Mesothelial cell of epicardium (in vitro differentiated cells): Measurements from ENCODE around the gene SAPCD2. TPM values are rescaled to one million over a fixed set of nuclear protein-coding genes. Genes with fewer than 3 reads are reported as not detected.

Experiments used
- DNase-seq, 2 experiments: peaks; one replicate each; pipeline ENCODE4 v3.0.0; 2021; ENCODE audit warnings: low spot score in 2 of 2; ENCODE audit not compliant: unreplicated experiment in 2 of 2
- H3K27ac Mint-ChIP-seq: 2 replicates; pipeline ENCODE4 v1.8.0; 2021; ENCODE audit warnings: mixed read lengths
- H3K27me3 Mint-ChIP-seq: 2 replicates; pipeline ENCODE4 v1.8.0; 2021; ENCODE audit warnings: low read depth, mixed read lengths
- H3K36me3 Mint-ChIP-seq: 2 replicates; pipeline ENCODE4 v1.8.0; 2021; ENCODE audit warnings: mixed read lengths
- H3K4me1 Mint-ChIP-seq: 2 replicates; pipeline ENCODE4 v1.8.0; 2021; ENCODE audit warnings: mixed read lengths
- H3K4me3 Mint-ChIP-seq: 2 replicates; pipeline ENCODE4 v1.8.0; 2021; ENCODE audit warnings: mild to moderate bottlenecking, moderate library complexity, mixed read lengths
- H3K9me3 Mint-ChIP-seq: 2 replicates; pipeline ENCODE4 v1.8.0; 2021; ENCODE audit warnings: mixed read lengths
- total RNA-seq: library from RNA; stranded (reverse); gene quantifications from 3 replicates; pipeline ENCODE4 v1.2.1, GENCODE V29; 2021
- TF ChIP-seq, protein P1 (sequence below): fragments of 200-600 bp; sonication (generic); IDR thresholded peaks from one replicate; pipeline ENCODE4 v1.5.0; 2021; ENCODE audit warnings: antibody characterized with exemption; ENCODE audit not compliant: unreplicated experiment

SAPCD2 gene
- total RNA-seq, 1 donor from 2014 or later, result 5.9 TPM

DNA sequence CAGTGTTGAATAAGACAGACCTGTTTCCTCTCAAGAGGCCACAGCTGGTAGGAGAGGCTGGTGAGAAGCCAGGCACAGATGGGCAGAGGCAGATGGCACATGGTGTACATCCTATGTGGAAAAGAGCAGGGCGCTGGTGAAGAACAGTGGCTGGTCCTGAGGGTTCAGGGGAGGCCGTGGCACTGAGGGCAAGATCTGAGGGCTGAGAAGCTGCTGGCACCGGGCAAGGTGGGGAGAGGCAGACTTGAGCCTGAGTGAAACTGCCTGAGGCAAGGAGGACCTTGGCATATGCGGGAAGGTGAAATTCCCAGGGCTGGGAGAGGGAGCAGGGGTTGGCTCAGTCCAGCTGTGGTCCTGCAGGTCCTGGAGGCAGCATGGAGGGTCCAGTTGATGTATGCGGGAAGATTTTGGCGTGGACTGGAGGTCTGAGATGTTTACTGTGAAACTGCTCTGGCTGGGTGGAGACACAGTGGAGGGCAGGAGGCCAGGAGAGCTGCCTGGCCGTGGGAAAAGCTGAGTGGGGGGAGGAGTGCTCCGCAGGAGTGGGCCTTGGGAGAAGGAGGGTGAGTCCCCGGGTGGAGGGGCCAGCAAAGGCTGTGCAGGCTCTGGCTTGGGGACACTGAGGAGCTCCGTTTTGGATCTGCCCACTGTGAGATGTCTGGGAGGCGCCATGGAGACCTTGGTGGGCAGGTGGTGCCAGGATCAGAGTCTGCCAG, 19.0 kb upstream of the SAPCD2 start:
- H3K36me3 Mint-ChIP-seq, result peaks cover 12% of the 10 kb centered on the region
- TF ChIP-seq, protein P1, sequence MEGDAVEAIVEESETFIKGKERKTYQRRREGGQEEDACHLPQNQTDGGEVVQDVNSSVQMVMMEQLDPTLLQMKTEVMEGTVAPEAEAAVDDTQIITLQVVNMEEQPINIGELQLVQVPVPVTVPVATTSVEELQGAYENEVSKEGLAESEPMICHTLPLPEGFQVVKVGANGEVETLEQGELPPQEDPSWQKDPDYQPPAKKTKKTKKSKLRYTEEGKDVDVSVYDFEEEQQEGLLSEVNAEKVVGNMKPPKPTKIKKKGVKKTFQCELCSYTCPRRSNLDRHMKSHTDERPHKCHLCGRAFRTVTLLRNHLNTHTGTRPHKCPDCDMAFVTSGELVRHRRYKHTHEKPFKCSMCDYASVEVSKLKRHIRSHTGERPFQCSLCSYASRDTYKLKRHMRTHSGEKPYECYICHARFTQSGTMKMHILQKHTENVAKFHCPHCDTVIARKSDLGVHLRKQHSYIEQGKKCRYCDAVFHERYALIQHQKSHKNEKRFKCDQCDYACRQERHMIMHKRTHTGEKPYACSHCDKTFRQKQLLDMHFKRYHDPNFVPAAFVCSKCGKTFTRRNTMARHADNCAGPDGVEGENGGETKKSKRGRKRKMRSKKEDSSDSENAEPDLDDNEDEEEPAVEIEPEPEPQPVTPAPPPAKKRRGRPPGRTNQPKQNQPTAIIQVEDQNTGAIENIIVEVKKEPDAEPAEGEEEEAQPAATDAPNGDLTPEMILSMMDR, result no peak
- peaks cover 15% of the 10 kb centered on the region for H3K4me1 Mint-ChIP-seq
- H3K4me3 Mint-ChIP-seq, result no peak overlapping the region
- no peak for DNase-seq
- no peaks in the 10 kb centered on the region for H3K9me3 Mint-ChIP-seq
- no peaks in the 10 kb centered on the region for H3K27me3 Mint-ChIP-seq
- H3K27ac Mint-ChIP-seq, result no peak overlapping the region

DNA sequence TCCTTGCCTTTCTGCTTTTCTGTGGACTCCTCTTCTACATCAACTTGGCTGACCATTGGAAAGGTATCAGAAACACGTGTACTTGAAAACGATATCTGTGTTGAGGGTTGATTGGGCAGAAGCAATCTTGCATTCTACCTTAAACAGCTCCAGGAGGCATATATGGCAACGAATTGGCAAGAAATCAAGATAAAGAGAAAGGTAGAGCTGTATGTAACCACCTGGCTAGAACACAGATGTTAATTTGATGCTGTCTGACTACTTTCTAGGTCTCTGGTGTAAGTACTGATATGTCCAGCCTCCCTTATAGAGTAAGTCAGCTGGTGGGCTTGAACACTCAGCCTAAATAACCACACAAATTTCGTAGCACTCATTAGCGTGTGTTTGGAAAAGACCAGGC, 17.8 kb upstream of the SAPCD2 start:
- no peak for DNase-seq
- Mint-ChIP-seq H3K4me3 (peak overlapping the region; percentile 82), H3K36me3 (peaks cover 10% of the 10 kb centered on the region), H3K4me1 (peaks cover 15% of the 10 kb centered on the region), H3K9me3 (no peaks in the 10 kb centered on the region), H3K27ac (no peak overlapping the region), H3K27me3 (peaks cover 7% of the 10 kb centered on the region)
- TF ChIP-seq, protein P1, result no peak

DNA sequence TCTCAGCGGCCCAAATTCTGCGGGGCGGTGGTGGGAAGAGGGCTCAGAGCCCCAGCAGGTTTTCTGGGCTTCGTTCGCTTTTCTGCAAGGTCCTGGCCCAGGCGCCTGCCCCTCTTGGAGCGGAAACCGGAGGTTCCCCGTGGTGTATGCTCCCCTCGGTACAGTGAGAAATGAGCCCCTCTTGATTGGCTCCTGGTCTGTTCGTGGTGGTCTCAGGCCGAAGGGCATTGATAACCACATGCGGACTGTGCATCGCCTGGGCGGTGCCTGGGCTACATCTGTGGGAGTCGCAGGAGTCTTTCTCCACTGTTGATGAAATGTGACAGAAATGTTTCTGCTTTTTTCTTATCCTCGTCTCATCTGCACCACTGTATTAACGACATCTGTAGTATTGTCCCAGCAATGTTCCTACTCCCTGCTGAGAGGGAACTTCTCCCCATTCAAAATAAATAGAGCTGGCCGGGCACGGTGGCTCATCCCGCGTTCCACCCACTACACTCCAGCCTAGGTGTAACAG, 17.1 kb upstream of the SAPCD2 start:
- peaks cover 6% of the 10 kb centered on the region for H3K36me3 Mint-ChIP-seq
- no peaks in the 10 kb centered on the region for H3K9me3 Mint-ChIP-seq
- H3K27me3 Mint-ChIP-seq, result peaks cover 7% of the 10 kb centered on the region
- TF ChIP-seq, protein P1, result no peak
- peak overlapping the region; percentile 88 for H3K27ac Mint-ChIP-seq
- peak overlapping the region; percentile 82 for H3K4me3 Mint-ChIP-seq
- peaks cover 15% of the 10 kb centered on the region for H3K4me1 Mint-ChIP-seq
- DNase-seq, result no peak

DNA sequence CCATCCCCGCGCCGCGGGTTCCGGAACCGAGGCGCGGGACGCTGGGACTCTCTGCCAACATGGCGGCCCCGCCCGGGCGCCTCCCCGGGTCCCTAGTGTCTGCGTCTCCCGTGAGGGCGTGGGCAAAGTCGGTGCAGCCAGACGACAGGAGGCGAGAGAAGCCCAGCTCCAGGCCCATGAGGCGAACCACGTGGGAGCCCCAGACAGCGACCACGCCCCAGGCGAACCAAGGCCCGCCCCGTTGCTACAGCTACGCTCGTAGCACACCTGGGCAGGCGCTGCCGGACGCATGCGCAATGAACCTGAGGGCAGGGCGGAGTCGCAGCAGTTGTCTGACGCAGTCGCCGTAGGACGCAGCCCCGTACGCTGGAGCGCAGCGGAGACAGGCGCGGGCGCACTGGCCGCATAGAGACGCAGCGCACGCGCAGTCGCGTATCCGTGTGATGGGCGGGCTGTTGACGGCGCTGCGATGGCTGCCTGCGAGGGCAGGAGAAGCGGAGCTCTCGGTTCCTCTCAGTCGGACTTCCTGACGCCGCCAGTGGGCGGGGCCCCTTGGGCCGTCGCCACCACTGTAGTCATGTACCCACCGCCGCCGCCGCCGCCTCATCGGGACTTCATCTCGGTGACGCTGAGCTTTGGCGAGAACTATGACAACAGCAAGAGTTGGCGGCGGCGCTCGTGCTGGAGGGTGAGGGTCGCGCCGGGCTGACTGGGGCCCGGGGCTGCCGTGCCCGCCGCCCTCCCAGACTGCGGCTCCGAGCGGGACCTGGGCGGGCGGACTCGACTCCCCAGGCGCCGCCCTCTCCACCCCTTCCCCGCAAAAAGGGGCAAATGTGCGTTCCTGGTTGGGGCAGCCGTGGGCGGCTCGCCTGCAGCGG, 16.4 kb upstream of the SAPCD2 start, which contains the start of gene MAN1B1:
TSS of gene MAN1B1 (plus strand) at position 455 of the 878 bp plus-strand sequence. CDS start at position 470, 15 bp downstream.
- Mint-ChIP-seq H3K9me3 (no peaks in the 10 kb centered on the region), H3K4me3 (peak within 1 kb of the TSS; percentile 82), H3K27me3 (peaks cover 10% of the 10 kb centered on the region), H3K4me1 (peaks cover 15% of the 10 kb centered on the region), H3K36me3 (peaks cover 3% of the 10 kb centered on the region), H3K27ac (peak within 1 kb of the TSS; percentile 88)
- TF ChIP-seq, protein P1, result no peak
- DNase-seq, result peak; percentile 98 to 99

DNA sequence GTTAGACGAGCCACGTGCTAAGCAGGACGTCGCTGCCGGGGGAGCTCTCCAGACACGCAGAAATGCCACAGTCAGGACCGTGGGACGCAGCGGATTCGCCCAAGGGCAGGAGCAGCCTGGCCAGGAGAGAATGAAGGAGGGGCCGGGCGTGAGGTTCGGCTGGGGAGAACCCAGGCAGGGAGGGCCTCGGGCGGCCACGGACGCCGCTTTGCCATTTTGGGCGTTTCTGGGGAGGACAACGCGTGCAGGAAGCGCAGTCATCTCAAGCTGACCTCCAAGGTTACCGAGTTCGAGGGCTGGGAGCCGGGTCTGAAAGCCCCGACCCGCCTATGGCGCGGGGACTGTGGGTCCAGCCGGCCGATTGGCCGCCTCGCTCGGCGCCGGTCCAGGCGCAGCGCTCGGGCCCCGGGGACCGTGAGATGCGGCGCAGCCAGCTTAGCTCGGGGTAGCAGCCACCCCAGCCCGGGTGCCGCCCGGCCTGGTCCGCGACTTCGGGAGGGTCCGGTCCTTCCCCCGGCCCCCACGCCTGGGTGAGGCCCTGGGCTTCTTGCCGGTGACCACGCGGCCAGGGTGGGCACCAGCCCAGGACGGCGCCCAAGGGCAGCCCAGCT, 15.7 kb upstream of the SAPCD2 start:
- Mint-ChIP-seq H3K4me3 (peak overlapping the region; percentile 81), H3K27me3 (peaks cover 15% of the 10 kb centered on the region), H3K27ac (peak overlapping the region; percentile 86), H3K9me3 (no peaks in the 10 kb centered on the region), H3K36me3 (peaks cover under 1% of the 10 kb centered on the region), H3K4me1 (peaks cover 15% of the 10 kb centered on the region)
- DNase-seq, result peak in 1 of 2 experiments; percentile 52
- TF ChIP-seq, protein P1, result no peak
